SU-DHL-6 (cell line): Measurements from ENCODE around the gene CASP1.
"Not testable (repeated sequence)": the region's sequence is repeated elsewhere in the genome, so short reads cannot be mapped to it uniquely, and the experiment has no call there.

Source experiments
- H2AFZ ChIP-seq: fragments of 200-600 bp; sonication (generic); 2 replicates; pipeline ENCODE4 v1.6.1; 2014; ENCODE audit warnings: low read depth, mild to moderate bottlenecking, moderate library complexity, mixed read lengths, antibody characterized with exemption, low read length; ENCODE audit not compliant: severe bottlenecking
- H3F3A ChIP-seq: fragments of 200-600 bp; shearing (Covaris generic); 2 replicates; pipeline ENCODE4 v1.6.0; 2016; ENCODE audit warnings: antibody characterized with exemption, mild to moderate bottlenecking; ENCODE audit not compliant: insufficient read depth
- H3K27ac ChIP-seq: fragments of 200-600 bp; sonication (generic); 2 replicates; pipeline ENCODE4 v1.5.1; 2016; ENCODE audit warnings: low read depth, mild to moderate bottlenecking, low read length, moderate library complexity, mixed read lengths
- H3K27me3 ChIP-seq: fragments of 200-600 bp; sonication (generic), shearing (Covaris generic); 2 replicates; pipeline ENCODE4 v1.6.0; 2014; ENCODE audit warnings: mild to moderate bottlenecking, low read length
- H3K36me3 ChIP-seq: fragments of 200-600 bp; sonication (generic); 2 replicates; pipeline ENCODE4 v1.6.1; 2014; ENCODE audit warnings: mild to moderate bottlenecking, low read length, mixed read lengths
- H3K4me2 ChIP-seq: fragments of 300-600, 200-600 bp; shearing (Covaris generic), sonication (generic); 2 replicates; pipeline ENCODE4 v1.6.0; 2014; ENCODE audit warnings: low read length, low read depth, mild to moderate bottlenecking; ENCODE audit not compliant: poor library complexity, severe bottlenecking
- H3K4me3 ChIP-seq: fragments of 200-600 bp; sonication (generic); 2 replicates; pipeline ENCODE4 v1.5.1; 2014; ENCODE audit warnings: antibody characterized with exemption, low read length, mild to moderate bottlenecking, mixed read lengths; ENCODE audit not compliant: insufficient read depth, poor library complexity, severe bottlenecking
- H3K79me2 ChIP-seq: fragments of 200-600 bp; sonication (generic); 2 replicates; pipeline ENCODE4 v1.6.1; 2014; ENCODE audit warnings: mild to moderate bottlenecking, low read length, moderate library complexity; ENCODE audit not compliant: insufficient read depth
- H3K9ac ChIP-seq: fragments of 200-600 bp; sonication (generic); 2 replicates; pipeline ENCODE4 v1.7.0; 2014; ENCODE audit warnings: mild to moderate bottlenecking, low read length
- H3K9me2 ChIP-seq: fragments of 200-600 bp; sonication (generic); replicated peaks from 2 replicates; pipeline ENCODE4 v1.6.1; 2014; ENCODE audit warnings: low read length; ENCODE audit not compliant: insufficient read depth
- H3K9me3 ChIP-seq: fragments of 200-600 bp; sonication (generic); 2 replicates; pipeline ENCODE4 v1.6.1; 2014; ENCODE audit warnings: low read length, mixed read lengths; ENCODE audit not compliant: insufficient read depth
- H4K20me1 ChIP-seq: fragments of 200-600 bp; sonication (generic); 2 replicates; pipeline ENCODE4 v1.6.1; 2014; ENCODE audit warnings: low read depth, mild to moderate bottlenecking, antibody characterized with exemption, low read length, moderate library complexity, mixed read lengths
- EZH2phosphoT487 ChIP-seq: fragments of 200-600 bp; sonication (generic), shearing (Covaris generic); conservative IDR thresholded peaks from 2 replicates; pipeline ENCODE4 v1.6.1; 2018; ENCODE audit warnings: mild to moderate bottlenecking, antibody characterized with exemption, low read length, moderate library complexity, mixed read lengths
- TF ChIP-seq, protein P1 (sequence below): fragments of 200-600 bp; sonication (generic); IDR thresholded peaks from one replicate; pipeline ENCODE4 v1.5.1; 2017; ENCODE audit warnings: antibody characterized with exemption, mild to moderate bottlenecking, low read length, moderate library complexity; ENCODE audit not compliant: insufficient read depth, poor library complexity, severe bottlenecking

Gene CASP1

DNA sequence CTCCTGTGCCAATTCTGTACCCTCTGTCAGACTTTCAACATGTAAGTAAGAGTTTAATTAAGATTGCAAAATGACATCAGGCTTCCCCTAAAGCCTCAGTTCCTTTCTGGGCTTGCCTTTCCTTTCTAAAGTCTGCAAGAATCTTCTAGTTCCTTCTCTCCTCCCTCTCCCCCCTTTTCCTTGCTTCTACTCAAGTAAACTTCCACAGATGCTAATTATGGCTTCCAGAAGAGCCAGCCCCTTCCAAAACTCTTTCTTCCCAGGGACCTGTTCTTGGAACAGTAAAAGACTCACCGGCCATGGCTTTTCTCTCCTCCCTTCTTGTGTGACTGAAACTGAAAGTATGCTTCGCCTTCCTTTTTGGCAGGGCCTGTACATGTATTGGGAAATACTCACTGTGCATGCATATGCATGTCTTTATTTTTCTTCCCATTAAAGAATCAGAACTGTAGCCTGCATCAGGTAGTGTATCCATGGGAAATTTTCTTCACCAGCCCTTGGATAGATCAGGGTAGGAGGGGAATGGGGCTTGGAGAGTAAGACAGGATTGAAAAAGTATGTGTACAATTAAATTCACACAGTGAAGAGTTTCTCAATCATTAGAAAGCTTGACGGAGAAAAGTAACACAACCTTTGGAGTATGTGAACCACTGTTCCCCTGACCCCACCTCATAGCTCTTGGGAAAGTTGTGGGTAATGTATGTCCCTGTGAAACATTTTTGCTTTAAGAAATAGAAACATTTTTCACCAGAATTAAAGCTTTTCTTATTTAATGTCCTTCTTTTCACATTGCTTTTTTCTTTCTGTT lies at the start of gene CASP1:
Gene CASP1, minus strand, starts transcription at position 332 of the 808 bp plus-strand sequence. Its CDS starts 31 bp downstream, at position 301.
- no peaks in the 10 kb centered on the region for H3K27me3 ChIP-seq
- H3K4me3 ChIP-seq = no peak within 1 kb of the TSS
- H3K9me3 ChIP-seq = no peaks in the 10 kb centered on the region
- no peaks in the 10 kb centered on the region for H3K79me2 ChIP-seq
- H3K4me2 ChIP-seq = no peak within 1 kb of the TSS
- no peaks in the 10 kb centered on the region for H3K36me3 ChIP-seq
- no peak within 1 kb of the TSS for H3K27ac ChIP-seq
- H4K20me1 ChIP-seq = no peaks in the 10 kb centered on the region
- no peaks in the 10 kb centered on the region for H3F3A ChIP-seq
- no peak within 1 kb of the TSS for H3K9ac ChIP-seq
- no peak for TF ChIP-seq EZH2phosphoT487
- TF ChIP-seq, protein P1, sequence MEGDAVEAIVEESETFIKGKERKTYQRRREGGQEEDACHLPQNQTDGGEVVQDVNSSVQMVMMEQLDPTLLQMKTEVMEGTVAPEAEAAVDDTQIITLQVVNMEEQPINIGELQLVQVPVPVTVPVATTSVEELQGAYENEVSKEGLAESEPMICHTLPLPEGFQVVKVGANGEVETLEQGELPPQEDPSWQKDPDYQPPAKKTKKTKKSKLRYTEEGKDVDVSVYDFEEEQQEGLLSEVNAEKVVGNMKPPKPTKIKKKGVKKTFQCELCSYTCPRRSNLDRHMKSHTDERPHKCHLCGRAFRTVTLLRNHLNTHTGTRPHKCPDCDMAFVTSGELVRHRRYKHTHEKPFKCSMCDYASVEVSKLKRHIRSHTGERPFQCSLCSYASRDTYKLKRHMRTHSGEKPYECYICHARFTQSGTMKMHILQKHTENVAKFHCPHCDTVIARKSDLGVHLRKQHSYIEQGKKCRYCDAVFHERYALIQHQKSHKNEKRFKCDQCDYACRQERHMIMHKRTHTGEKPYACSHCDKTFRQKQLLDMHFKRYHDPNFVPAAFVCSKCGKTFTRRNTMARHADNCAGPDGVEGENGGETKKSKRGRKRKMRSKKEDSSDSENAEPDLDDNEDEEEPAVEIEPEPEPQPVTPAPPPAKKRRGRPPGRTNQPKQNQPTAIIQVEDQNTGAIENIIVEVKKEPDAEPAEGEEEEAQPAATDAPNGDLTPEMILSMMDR = no peak
- H2AFZ ChIP-seq = no peak within 1 kb of the TSS
- no peaks in the 10 kb centered on the region for H3K9me2 ChIP-seq

DNA sequence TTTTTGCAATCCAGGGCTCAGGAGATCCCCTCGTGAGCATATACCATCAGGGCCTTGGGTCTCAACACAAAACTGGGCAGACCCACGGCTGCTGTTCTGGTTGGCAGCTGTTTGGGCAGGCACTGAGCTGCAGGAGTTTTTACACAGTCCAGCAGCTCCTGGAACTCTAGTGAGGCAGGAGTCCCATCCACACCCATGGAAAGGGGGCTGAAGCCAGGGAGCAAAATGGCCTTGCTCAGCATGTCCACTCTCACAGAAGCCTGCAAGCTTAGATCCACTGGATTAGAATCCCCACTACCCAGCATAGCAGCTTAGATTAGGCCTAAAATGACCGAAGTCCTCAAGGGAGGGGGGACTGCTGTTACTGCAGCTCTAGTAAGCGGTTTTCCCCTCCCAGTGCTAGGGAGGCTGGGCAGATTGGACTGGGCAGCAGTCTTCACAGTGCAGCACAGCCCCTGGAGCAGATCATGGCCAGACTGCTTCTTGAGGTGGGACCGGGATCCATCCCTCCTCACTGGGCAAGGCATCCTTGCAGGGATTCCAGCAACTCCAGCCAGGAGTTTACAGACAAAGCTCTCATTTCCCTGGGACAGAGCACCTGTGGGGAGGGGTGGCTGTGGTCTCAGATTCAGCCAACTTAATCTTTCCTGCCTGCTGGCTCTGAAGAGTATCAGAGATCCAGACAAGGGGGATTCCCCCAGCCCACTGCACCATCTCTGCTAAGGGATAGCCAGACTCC lies 46.6 kb upstream of the CASP1 start:
- Histone ChIP-seq H3K4me3 (no peak overlapping the region), H3K9me2 (no peaks in the 10 kb centered on the region), H4K20me1 (no peaks in the 10 kb centered on the region)

DNA sequence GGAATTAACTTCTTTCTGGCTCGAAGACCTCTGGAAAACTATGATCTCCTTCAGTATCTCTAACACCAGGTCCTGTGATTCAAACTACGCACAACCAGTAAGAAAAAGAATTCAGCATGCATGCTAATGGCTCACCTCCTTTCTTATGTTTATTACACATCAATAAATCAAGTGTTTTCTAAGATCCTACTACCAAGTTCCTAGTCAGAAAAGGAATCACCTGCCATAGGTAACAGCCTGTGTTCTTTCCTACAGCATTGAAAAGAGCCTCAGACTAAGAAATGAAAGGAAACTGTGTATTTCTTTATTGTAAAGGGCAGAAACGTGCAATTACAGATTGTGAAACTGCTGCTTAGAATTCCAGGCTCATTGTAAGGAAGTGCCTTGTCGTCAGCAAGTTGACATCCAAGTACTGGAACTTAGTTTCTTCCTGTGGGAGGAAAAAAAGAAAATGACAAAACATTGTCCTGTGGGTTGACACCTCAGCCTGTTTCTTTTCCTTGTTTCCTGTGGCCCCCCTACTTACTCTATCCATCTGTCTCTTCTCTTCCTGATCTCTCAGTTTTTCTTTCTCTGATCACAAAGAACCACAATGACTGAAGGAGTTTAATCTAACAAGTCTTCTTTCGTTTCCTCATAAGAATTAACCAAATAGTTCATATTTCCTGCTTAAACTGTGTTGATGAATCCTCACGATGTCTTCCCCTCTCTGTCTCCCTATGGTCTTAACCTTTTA lies 45.4 kb upstream of the CASP1 start:
- H3K9me2 ChIP-seq, H3K27me3 ChIP-seq, H3K27ac ChIP-seq, H3K4me3 ChIP-seq, H4K20me1 ChIP-seq, H3K79me2 ChIP-seq, H3K4me2 ChIP-seq, H3K36me3 ChIP-seq, H2AFZ ChIP-seq, H3K9me3 ChIP-seq, H3F3A ChIP-seq, H3K9ac ChIP-seq: not testable (repeated sequence)

More for the DNA sequence above, 46.6 kb upstream of the CASP1 start:
- H3K27ac ChIP-seq = no peak overlapping the region
- H3K36me3 ChIP-seq = no peaks in the 10 kb centered on the region
- H2AFZ ChIP-seq = no peak overlapping the region
- H3K27me3 ChIP-seq = no peaks in the 10 kb centered on the region
- no peak overlapping the region for H3K4me2 ChIP-seq
- TF ChIP-seq EZH2phosphoT487 = no peak
- TF ChIP-seq, protein P1 = no peak
- H3K79me2 ChIP-seq = no peaks in the 10 kb centered on the region
- H3F3A ChIP-seq = no peaks in the 10 kb centered on the region
- H3K9ac ChIP-seq = no peak overlapping the region
- H3K9me3 ChIP-seq = no peaks in the 10 kb centered on the region
